H1 (cell line): ENCODE data around the gene H6PD.

Experiments used
- BCL11A ChIP-seq, 2 experiments: IDR thresholded peaks; one replicate each; pipeline ENCODE4 v1.6.1; 2011; ENCODE audit warnings: low read depth in 2 of 2, low read length in 2 of 2, mild to moderate bottlenecking in 2 of 2
- BRCA1 ChIP-seq: IDR thresholded peaks from 2 replicates; pipeline ENCODE4 v1.6.1; 2012; ENCODE audit warnings: low read depth, low read length, improper control_type of control experiment
- CBX5 ChIP-seq: fragments of 300-800, 300-1000 bp; sonication (generic); IDR thresholded peaks from 2 replicates; pipeline ENCODE4 v1.7.1; 2016; ENCODE audit warnings: antibody characterized with exemption, low read length, low read depth
- EP300 ChIP-seq, 2 experiments: IDR thresholded peaks; 1 replicate in 1 of 2; 2 replicates in 1 of 2; pipeline ENCODE4 v1.6.1; 2011 to 2012; ENCODE audit warnings: low read depth in 2 of 2, low read length in 2 of 2, mild to moderate bottlenecking in 2 of 2, borderline replicate concordance in 1 of 2, inconsistent platforms in 1 of 2, moderate library complexity in 1 of 2
- EZH2 ChIP-seq: fragments of 200-600 bp; sonication (generic); IDR thresholded peaks from 2 replicates; pipeline ENCODE4 v1.7.1; 2012; ENCODE audit warnings: low read depth, mild to moderate bottlenecking, moderate library complexity, low read length, inconsistent platforms; ENCODE audit not compliant: severe bottlenecking
- JUN ChIP-seq: IDR thresholded peaks from 2 replicates; pipeline ENCODE4 v1.6.1; 2011; ENCODE audit warnings: low read depth, mild to moderate bottlenecking, improper control_type of control experiment, low read length
- KDM1A ChIP-seq: fragments of 200-600, 300-600 bp; sonication (generic); IDR thresholded peaks from 2 replicates; pipeline ENCODE4 v1.7.1; 2016; ENCODE audit warnings: mild to moderate bottlenecking, low read length, borderline replicate concordance
- KDM4A ChIP-seq: IDR thresholded peaks from one replicate; pipeline ENCODE4 v1.7.1; 2012; ENCODE audit warnings: low read depth, mild to moderate bottlenecking, moderate library complexity, low read length, inconsistent platforms; ENCODE audit not compliant: severe bottlenecking
- POLR2A ChIP-seq, 2 experiments: IDR thresholded peaks; 1 replicate in 1 of 2; 2 replicates in 1 of 2; pipeline ENCODE4 v1.6.1; 2011; ENCODE audit warnings: low read depth in 2 of 2, low read length in 2 of 2, mild to moderate bottlenecking in 2 of 2; ENCODE audit errors: control extremely low read depth in 1 of 2
- POLR2AphosphoS5 ChIP-seq: IDR thresholded peaks from 2 replicates; pipeline ENCODE4 v1.6.1; 2011; ENCODE audit warnings: low read depth, low read length
- RFX5 ChIP-seq: IDR thresholded peaks from 2 replicates; pipeline ENCODE4 v1.6.1; 2011; ENCODE audit warnings: low read depth, low read length, improper control_type of control experiment, borderline replicate concordance
- SP1 ChIP-seq: IDR thresholded peaks from 2 replicates; pipeline ENCODE4 v1.6.1; 2011; ENCODE audit warnings: low read depth, low read length
- TAF1 ChIP-seq: IDR thresholded peaks from 2 replicates; pipeline ENCODE4 v1.6.1; 2011; ENCODE audit warnings: mild to moderate bottlenecking, low read depth, low read length
- TF ChIP-seq, protein P1 (sequence below), 3 experiments: IDR thresholded peaks; 1 replicate in 2 of 3; 2 replicates in 1 of 3; pipeline versions ENCODE4 v1.5.1 to v1.6.1; 2011; ENCODE audit warnings: low read length in 3 of 3, mild to moderate bottlenecking in 3 of 3, inconsistent platforms in 2 of 3, low read depth in 1 of 3, moderate library complexity in 1 of 3; ENCODE audit not compliant: insufficient read depth in 1 of 3; ENCODE audit errors: control extremely low read depth in 1 of 3

DNA sequence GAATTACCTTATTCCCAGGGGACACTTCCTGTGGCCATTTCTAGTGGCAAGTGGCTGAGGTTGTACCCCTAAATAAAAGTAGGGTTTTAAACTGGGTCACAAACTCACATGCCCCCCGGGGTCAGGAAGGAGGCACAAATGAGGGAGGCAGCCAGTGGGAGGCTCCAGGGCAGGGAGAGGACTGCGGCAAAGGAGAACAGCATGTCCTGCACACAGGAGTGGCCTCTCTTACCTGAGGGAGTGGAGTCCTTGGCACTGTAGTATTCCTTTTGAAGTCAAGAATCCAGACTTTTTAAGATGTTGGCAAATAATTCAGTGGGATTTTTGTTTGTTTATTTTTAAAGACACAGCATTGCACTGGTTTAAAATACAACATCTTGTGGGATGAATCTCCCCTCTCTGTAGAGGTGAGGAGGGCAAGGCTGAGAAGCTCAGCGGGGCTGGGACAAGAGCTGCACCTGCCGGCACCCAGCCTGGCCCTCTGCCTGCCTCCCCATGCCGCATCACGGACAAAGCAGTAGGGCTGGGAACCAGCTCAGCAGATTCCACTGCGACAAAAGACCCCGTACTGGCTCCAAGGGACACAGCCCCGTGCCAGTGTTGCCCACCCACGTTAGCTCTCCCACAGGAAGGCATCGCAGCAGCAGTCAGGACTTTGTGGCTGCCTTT, 80.3 kb downstream of the H6PD start:
- TF ChIP-seq CBX5 (no peak), JUN (no peak), BCL11A (IDR thresholded peaks at IDR 0.05; ENCODE audit: low read depth in 2 of 2, low read length in 2 of 2) (no peak), POLR2AphosphoS5 (no peak), SP1 (no peak), BRCA1 (no peak), EZH2 (no peak), POLR2A (IDR thresholded peaks at IDR 0.05; ENCODE audit: control extremely low read depth in 1 of 2, low read depth in 2 of 2, low read length in 2 of 2) (no peak), EP300 (IDR thresholded peaks at IDR 0.05; ENCODE audit: borderline replicate concordance in 1 of 2, low read depth in 2 of 2, low read length in 2 of 2) (no peak), RFX5 (no peak), KDM1A (no peak), TAF1 (no peak), KDM4A (no peak)
- TF ChIP-seq, protein P1, sequence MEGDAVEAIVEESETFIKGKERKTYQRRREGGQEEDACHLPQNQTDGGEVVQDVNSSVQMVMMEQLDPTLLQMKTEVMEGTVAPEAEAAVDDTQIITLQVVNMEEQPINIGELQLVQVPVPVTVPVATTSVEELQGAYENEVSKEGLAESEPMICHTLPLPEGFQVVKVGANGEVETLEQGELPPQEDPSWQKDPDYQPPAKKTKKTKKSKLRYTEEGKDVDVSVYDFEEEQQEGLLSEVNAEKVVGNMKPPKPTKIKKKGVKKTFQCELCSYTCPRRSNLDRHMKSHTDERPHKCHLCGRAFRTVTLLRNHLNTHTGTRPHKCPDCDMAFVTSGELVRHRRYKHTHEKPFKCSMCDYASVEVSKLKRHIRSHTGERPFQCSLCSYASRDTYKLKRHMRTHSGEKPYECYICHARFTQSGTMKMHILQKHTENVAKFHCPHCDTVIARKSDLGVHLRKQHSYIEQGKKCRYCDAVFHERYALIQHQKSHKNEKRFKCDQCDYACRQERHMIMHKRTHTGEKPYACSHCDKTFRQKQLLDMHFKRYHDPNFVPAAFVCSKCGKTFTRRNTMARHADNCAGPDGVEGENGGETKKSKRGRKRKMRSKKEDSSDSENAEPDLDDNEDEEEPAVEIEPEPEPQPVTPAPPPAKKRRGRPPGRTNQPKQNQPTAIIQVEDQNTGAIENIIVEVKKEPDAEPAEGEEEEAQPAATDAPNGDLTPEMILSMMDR (IDR thresholded peaks at IDR 0.05; ENCODE audit: control extremely low read depth in 1 of 3, insufficient read depth in 1 of 3, low read depth in 1 of 3, low read length in 3 of 3): no peak
